Chondrocyte (in vitro differentiated cells): Measurements from ENCODE around the gene KIAA0232. TPM values are rescaled to one million over a fixed set of nuclear protein-coding genes. Genes with fewer than 3 reads are reported as not detected.

Source experiments
- DNase-seq: peaks from one replicate; pipeline ENCODE4 v3.0.0; 2021; ENCODE audit warnings: mixed read lengths, low spot score
- H3K27ac Mint-ChIP-seq: one replicate; pipeline ENCODE4 v1.8.0; 2021; ENCODE audit warnings: mild to moderate bottlenecking, moderate library complexity, mixed read lengths; ENCODE audit not compliant: unreplicated experiment
- H3K27me3 Mint-ChIP-seq: 2 replicates; pipeline ENCODE4 v1.8.0; 2021; ENCODE audit warnings: low read depth, mixed read lengths
- H3K36me3 Mint-ChIP-seq: 2 replicates; pipeline ENCODE4 v1.8.0; 2021; ENCODE audit warnings: low read depth, mixed read lengths
- H3K4me1 Mint-ChIP-seq: 2 replicates; pipeline ENCODE4 v1.8.0; 2021; ENCODE audit warnings: low read depth, mild to moderate bottlenecking, mixed read lengths
- H3K4me3 Mint-ChIP-seq: one replicate; pipeline ENCODE4 v1.8.0; 2021; ENCODE audit warnings: mild to moderate bottlenecking, moderate library complexity, mixed read lengths; ENCODE audit not compliant: unreplicated experiment
- H3K9me3 Mint-ChIP-seq: 2 replicates; pipeline ENCODE4 v1.8.0; 2021; ENCODE audit warnings: low read depth, mixed read lengths
- CTCF ChIP-seq: fragments of 200-600 bp; sonication (generic); IDR thresholded peaks from 2 replicates; pipeline ENCODE4 v1.5.0; 2021; ENCODE audit warnings: antibody characterized with exemption, mild to moderate bottlenecking, moderate library complexity
- total RNA-seq: library from RNA; stranded (reverse); gene quantifications from 3 replicates; pipeline ENCODE4 v1.2.1, GENCODE V29; 2021

The KIAA0232 gene
- total RNA-seq, 1 donor from 2014 or later, result 24.7 TPM

- Mint-ChIP-seq H3K4me3 (no peak overlapping the region), H3K27ac (no peak overlapping the region), H3K36me3 (no peaks in the 10 kb centered on the region), H3K4me1 (peaks cover 19% of the 10 kb centered on the region), H3K9me3 (no peaks in the 10 kb centered on the region), H3K27me3 (no peaks in the 10 kb centered on the region)
- no peak for TF ChIP-seq CTCF
- DNase-seq, result no peak
Observed at GRCh38 chr4:6758728-6759127, 23.8 kb upstream of the KIAA0232 start.

- Mint-ChIP-seq H3K27me3 (no peaks in the 10 kb centered on the region), H3K27ac (no peak overlapping the region), H3K4me1 (peaks cover 19% of the 10 kb centered on the region), H3K9me3 (no peaks in the 10 kb centered on the region), H3K36me3 (no peaks in the 10 kb centered on the region), H3K4me3 (no peak overlapping the region)
- TF ChIP-seq CTCF, result no peak
- DNase-seq, result no peak
Observed at GRCh38 chr4:6760865-6761264, 21.7 kb upstream of the KIAA0232 start.

GRCh38 chr4:6761649-6762615, 20.6 kb upstream of the KIAA0232 start:
- TF ChIP-seq CTCF, result peak; percentile 9
- no peaks in the 10 kb centered on the region for H3K27me3 Mint-ChIP-seq
- H3K9me3 Mint-ChIP-seq, result no peaks in the 10 kb centered on the region
- no peaks in the 10 kb centered on the region for H3K36me3 Mint-ChIP-seq
- H3K27ac Mint-ChIP-seq, result peak overlapping the region; percentile 49
- DNase-seq, result no peak
- H3K4me1 Mint-ChIP-seq, result peaks cover 19% of the 10 kb centered on the region
- peak overlapping the region; percentile 55 for H3K4me3 Mint-ChIP-seq

DNA sequence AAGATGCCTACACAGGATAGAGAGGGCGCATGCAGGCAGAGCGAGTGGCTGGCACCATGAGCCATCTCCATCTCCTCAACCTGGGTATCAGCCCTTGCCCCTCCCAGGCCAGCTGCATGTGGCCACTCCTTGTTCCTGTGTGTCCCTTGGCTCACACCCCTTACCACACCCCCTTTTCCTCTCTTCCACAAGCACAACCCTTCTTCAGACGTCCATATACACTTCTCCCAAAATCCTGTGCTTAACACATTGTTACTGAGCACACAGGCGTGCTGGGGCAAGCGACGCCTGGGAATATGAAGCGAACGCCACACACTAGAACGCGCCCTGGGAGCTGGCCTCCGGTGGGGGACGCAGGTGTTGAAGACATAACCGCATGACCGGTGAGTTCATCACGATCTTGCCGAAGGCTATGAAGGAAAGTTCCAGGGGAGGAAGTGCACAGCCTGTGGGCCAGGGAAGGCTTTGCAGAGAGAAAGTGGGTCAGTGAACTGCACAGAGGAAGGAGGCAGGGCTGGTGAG, 19.1 kb upstream of the KIAA0232 start:
- H3K9me3 Mint-ChIP-seq, result no peaks in the 10 kb centered on the region
- no peak overlapping the region for H3K27ac Mint-ChIP-seq
- no peak for DNase-seq
- peaks cover 28% of the 10 kb centered on the region for H3K4me1 Mint-ChIP-seq
- peak; percentile 36 for TF ChIP-seq CTCF
- H3K4me3 Mint-ChIP-seq, result no peak overlapping the region
- H3K36me3 Mint-ChIP-seq, result no peaks in the 10 kb centered on the region
- H3K27me3 Mint-ChIP-seq, result no peaks in the 10 kb centered on the region

- Mint-ChIP-seq H3K4me1 (peaks cover 33% of the 10 kb centered on the region), H3K4me3 (no peak overlapping the region), H3K27ac (no peak overlapping the region), H3K9me3 (no peaks in the 10 kb centered on the region), H3K27me3 (no peaks in the 10 kb centered on the region), H3K36me3 (no peaks in the 10 kb centered on the region)
- DNase-seq, result no peak
- no peak for TF ChIP-seq CTCF
Observed at GRCh38 chr4:6764976-6765620, 17.4 kb upstream of the KIAA0232 start.
